ENCODE results near the gene GAPDH. TPM values are rescaled to one million over a fixed set of nuclear protein-coding genes. Genes with fewer than 3 reads are reported as not detected.

Gene GAPDH
- total RNA-seq, 2 donors from 2014 or later: 1,700 to 2,744 TPM

- DNase-seq (ENCODE audit: low spot score) (no peak), ATAC-seq (ENCODE audit: insufficient number of reproducible peaks, low FRiP score, low read depth) (no peak)
- H3K4me1 ChIP-seq (ENCODE audit: control insufficient read depth in 1 of 2, low read depth in 2 of 2): peaks cover 59 to 76% of the 10 kb centered on the region in 2 donors
- H3K27me3 ChIP-seq (replicated peaks; ENCODE audit: insufficient read depth): no peaks in the 10 kb centered on the region
- peak overlapping the region; percentile 98 to 100 for H3K27ac ChIP-seq
- TF ChIP-seq CTCF (IDR thresholded peaks at IDR 0.05): no peak
- peak overlapping the region; percentile 93 for H3K4me3 ChIP-seq
- H3K36me3 ChIP-seq: peaks cover 34% of the 10 kb centered on the region
- H3K9me3 ChIP-seq: no peaks in the 10 kb centered on the region
These were observed 16.7 kb downstream of the GAPDH start for GRCh38 chr12:6551063-6551461.

- Histone ChIP-seq H3K9me3 (no peaks in the 10 kb centered on the region), H3K4me3 (peak overlapping the region; percentile 93), H3K4me1 (ENCODE audit: control insufficient read depth in 1 of 2, low read depth in 2 of 2) (peaks cover 59 to 81% of the 10 kb centered on the region in 2 donors), H3K36me3 (peaks cover 31% of the 10 kb centered on the region), H3K27me3 (replicated peaks; ENCODE audit: insufficient read depth) (no peaks in the 10 kb centered on the region), H3K27ac (peak overlapping the region; percentile 98 to 100)
- ATAC-seq (ENCODE audit: insufficient number of reproducible peaks, low FRiP score, low read depth): peak; percentile 8
- TF ChIP-seq CTCF (IDR thresholded peaks at IDR 0.05): no peak
- no peak for DNase-seq (ENCODE audit: low spot score)
These were observed 17.3 kb downstream of the GAPDH start for GRCh38 chr12:6551496-6552139.

- peaks cover 59 to 82% of the 10 kb centered on the region in 2 donors for H3K4me1 ChIP-seq (ENCODE audit: control insufficient read depth in 1 of 2, low read depth in 2 of 2)
- H3K9me3 ChIP-seq: no peaks in the 10 kb centered on the region
- peak overlapping the region; percentile 93 for H3K4me3 ChIP-seq
- H3K27me3 ChIP-seq (replicated peaks; ENCODE audit: insufficient read depth): no peaks in the 10 kb centered on the region
- H3K27ac ChIP-seq: peak overlapping the region; percentile 98 to 100
- ATAC-seq (ENCODE audit: insufficient number of reproducible peaks, low FRiP score, low read depth) (peak; percentile 24), DNase-seq (ENCODE audit: low spot score) (no peak)
- no peak for TF ChIP-seq CTCF (IDR thresholded peaks at IDR 0.05)
- H3K36me3 ChIP-seq: peaks cover 28% of the 10 kb centered on the region
These were observed 17.8 kb downstream of the GAPDH start for GRCh38 chr12:6552140-6552551.

GRCh38 chr12:6553051-6553868 is 18.9 kb downstream of the GAPDH start:
- peak overlapping the region; percentile 98 to 100 for H3K27ac ChIP-seq
- TF ChIP-seq CTCF (IDR thresholded peaks at IDR 0.05): no peak
- H3K4me1 ChIP-seq (ENCODE audit: control insufficient read depth in 1 of 2, low read depth in 2 of 2): peaks cover 55 to 76% of the 10 kb centered on the region in 2 donors
- ATAC-seq (ENCODE audit: insufficient number of reproducible peaks, low FRiP score, low read depth): peak; percentile 3
- no peaks in the 10 kb centered on the region for H3K27me3 ChIP-seq (replicated peaks; ENCODE audit: insufficient read depth)
- H3K36me3 ChIP-seq: peaks cover 18% of the 10 kb centered on the region
- H3K4me3 ChIP-seq: peak overlapping the region; percentile 93
- no peak for DNase-seq (ENCODE audit: low spot score)
- H3K9me3 ChIP-seq: no peaks in the 10 kb centered on the region

Measured in thoracic aorta (tissue), 2 donors.